ENCODE data around the gene UQCRH. TPM values are rescaled to one million over a fixed set of nuclear protein-coding genes. Genes with fewer than 3 reads are reported as not detected.

The UQCRH gene
- total RNA-seq, 1 experiment from 2014 or later, result 508 TPM

DNA sequence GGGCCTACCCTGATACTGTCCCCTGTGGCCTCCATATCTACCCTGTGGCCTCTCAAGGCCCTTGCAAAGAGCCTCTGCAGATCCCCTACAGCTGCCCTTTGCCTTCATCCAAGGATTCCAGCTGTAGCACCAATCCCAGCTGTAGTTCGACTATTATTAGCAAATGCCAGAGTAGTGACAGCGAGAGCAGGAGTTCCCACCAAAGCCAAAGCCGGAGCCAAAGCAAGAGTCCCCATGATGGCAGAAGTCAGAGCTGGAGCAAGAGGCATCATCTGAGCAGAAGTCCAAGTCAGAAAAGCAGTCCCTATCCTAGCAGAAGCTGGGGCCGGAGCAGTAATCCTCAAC is 39.8 kb downstream of the UQCRH start:
- no peak overlapping the region for H2BK5ac ChIP-seq (ENCODE audit: insufficient read length, low read length)
- H3K4me1 Mint-ChIP-seq, result peaks cover 20 to 23% of the 10 kb centered on the region in 2 experiments
- H2AFZ ChIP-seq (ENCODE audit: low read length), result no peak overlapping the region
- no peaks in the 10 kb centered on the region for H3K79me1 ChIP-seq (ENCODE audit: insufficient read depth, low read depth, low read length, poor library complexity, severe bottlenecking)
- H3K4me1 ChIP-seq (ENCODE audit: insufficient read depth, low read length), result no peaks in the 10 kb centered on the region; the same call in 1 of the 2 replicates
- DNase-seq, result no peak
- TF ChIP-seq, protein P1, sequence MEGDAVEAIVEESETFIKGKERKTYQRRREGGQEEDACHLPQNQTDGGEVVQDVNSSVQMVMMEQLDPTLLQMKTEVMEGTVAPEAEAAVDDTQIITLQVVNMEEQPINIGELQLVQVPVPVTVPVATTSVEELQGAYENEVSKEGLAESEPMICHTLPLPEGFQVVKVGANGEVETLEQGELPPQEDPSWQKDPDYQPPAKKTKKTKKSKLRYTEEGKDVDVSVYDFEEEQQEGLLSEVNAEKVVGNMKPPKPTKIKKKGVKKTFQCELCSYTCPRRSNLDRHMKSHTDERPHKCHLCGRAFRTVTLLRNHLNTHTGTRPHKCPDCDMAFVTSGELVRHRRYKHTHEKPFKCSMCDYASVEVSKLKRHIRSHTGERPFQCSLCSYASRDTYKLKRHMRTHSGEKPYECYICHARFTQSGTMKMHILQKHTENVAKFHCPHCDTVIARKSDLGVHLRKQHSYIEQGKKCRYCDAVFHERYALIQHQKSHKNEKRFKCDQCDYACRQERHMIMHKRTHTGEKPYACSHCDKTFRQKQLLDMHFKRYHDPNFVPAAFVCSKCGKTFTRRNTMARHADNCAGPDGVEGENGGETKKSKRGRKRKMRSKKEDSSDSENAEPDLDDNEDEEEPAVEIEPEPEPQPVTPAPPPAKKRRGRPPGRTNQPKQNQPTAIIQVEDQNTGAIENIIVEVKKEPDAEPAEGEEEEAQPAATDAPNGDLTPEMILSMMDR (conservative IDR thresholded peaks at IDR 0.05), result no peak
- H2AK5ac ChIP-seq (ENCODE audit: insufficient read length, low read length), result no peak overlapping the region
- H2BK12ac ChIP-seq (ENCODE audit: insufficient read length, low read depth, low read length), result no peak overlapping the region
- H3K9ac ChIP-seq (ENCODE audit: extremely low read depth, insufficient read length, low read length), result no peak overlapping the region
- no peak overlapping the region for H3K14ac ChIP-seq (ENCODE audit: insufficient read depth, low read length)
- H4K5ac ChIP-seq (ENCODE audit: insufficient read length, low read depth, low read length), result no peak overlapping the region
- H2BK120ac ChIP-seq (ENCODE audit: low read depth, low read length, poor library complexity, severe bottlenecking), result no peak overlapping the region
- no CpG with 5 or more reads among the region's 4 CpGs for WGBS (ENCODE audit: extremely low coverage, insufficient read length, low lambda C conversion rate)
- no peak overlapping the region for H3K4me2 ChIP-seq (ENCODE audit: insufficient read depth, insufficient read length, low read length)
- H3K27ac ChIP-seq (ENCODE audit: insufficient read length, low read depth, low read length), result no peak overlapping the region
- no peaks in the 10 kb centered on the region for H3K27me3 ChIP-seq (ENCODE audit: insufficient read depth, low read length)
- H3K23me2 ChIP-seq (ENCODE audit: insufficient read length, low read depth, low read length, poor library complexity, severe bottlenecking), result peaks cover 5% of the 10 kb centered on the region
- H3K9me3 ChIP-seq (ENCODE audit: control insufficient read depth, low read depth, low read length), result no peaks in the 10 kb centered on the region
- H3T11ph ChIP-seq (ENCODE audit: low read length), result no peak overlapping the region
- H3K9me3 Mint-ChIP-seq, result peaks cover 0 to 3% of the 10 kb centered on the region in 2 experiments; a peak in 2 of 5 replicates
- no peak overlapping the region for H3K4me3 Mint-ChIP-seq
- H3K27me3 Mint-ChIP-seq (ENCODE audit: low read depth), result no peaks in the 10 kb centered on the region
- no peak overlapping the region for H4K91ac ChIP-seq (ENCODE audit: insufficient read length, low read depth, low read length)
- H3K18ac ChIP-seq (ENCODE audit: insufficient read length, low read depth, low read length), result no peak overlapping the region
- H3K56ac ChIP-seq (ENCODE audit: insufficient read length, low read depth, low read length), result no peak overlapping the region
- no peaks in the 10 kb centered on the region for H3K79me2 ChIP-seq (ENCODE audit: insufficient read depth, low read length)
- no peaks in the 10 kb centered on the region for H4K20me1 ChIP-seq (ENCODE audit: control insufficient read depth, insufficient read depth, insufficient read length)
- H2BK20ac ChIP-seq (ENCODE audit: low read depth, low read length, poor library complexity, severe bottlenecking), result no peak overlapping the region
- H4K8ac ChIP-seq (replicated peaks; ENCODE audit: insufficient read length, low read depth, low read length), result no peak overlapping the region
- H3K36me3 Mint-ChIP-seq (ENCODE audit: insufficient read depth in 1 of 3, low read depth in 3 of 3), result peaks cover 20 to 61% (median 53%) of the 10 kb centered on the region in 3 experiments; a peak in 6 of 7 replicates
- no peak overlapping the region for H3K27ac Mint-ChIP-seq
- H2BK15ac ChIP-seq (ENCODE audit: low read depth, low read length), result no peak overlapping the region
- H3K23ac ChIP-seq (ENCODE audit: insufficient read length, low read depth, low read length), result no peak overlapping the region
- H3K4ac ChIP-seq (ENCODE audit: low read depth, low read length), result no peak overlapping the region
